Measurements from ENCODE around the gene TSNAX. TPM values are rescaled to one million over a fixed set of nuclear protein-coding genes. Genes with fewer than 3 reads are reported as not detected.

Gene TSNAX
- total RNA-seq, 4 donors from 2014 or later = 8.2 to 27.0 (median 17.3) TPM

DNA sequence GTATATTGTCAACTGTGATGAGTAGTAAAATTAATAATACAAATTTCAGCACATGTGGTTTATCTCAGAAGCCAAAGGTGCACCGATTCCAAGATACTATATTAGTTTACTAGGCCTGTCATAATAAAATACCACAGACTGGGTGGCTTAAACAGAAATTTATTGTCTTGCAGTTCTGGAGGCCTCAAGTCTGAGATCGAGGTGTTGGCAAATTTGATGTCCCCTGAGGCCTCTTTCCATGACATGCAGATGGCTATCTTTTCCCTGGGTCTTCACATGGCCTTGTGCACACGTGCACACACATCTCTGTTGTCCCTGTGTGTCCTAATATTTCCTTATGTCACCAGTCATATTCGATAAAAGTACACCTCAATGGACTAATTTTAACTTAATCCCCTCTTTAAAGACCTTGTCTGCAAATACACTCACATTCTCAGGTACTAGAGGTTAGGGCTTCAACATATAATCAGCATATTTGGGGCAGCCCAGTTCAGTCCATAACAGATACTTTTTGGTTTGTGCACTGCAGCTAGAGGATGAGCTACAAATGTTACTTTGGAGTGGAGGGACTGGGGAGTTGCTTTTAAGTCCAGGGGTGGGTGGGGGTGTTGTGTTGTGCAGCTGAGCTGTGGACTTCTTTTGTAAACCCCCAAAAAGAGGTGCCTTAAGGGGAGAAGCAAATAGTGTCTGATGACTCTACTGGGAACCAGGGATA lies 21.4 kb downstream of the TSNAX start:
- H3K27me3 ChIP-seq = no peaks in the 10 kb centered on the region
- DNase-seq = no peak
- peaks cover 0 to 5% (median 1%) of the 10 kb centered on the region in 4 donors for H3K4me1 ChIP-seq
- TF ChIP-seq, protein P1, sequence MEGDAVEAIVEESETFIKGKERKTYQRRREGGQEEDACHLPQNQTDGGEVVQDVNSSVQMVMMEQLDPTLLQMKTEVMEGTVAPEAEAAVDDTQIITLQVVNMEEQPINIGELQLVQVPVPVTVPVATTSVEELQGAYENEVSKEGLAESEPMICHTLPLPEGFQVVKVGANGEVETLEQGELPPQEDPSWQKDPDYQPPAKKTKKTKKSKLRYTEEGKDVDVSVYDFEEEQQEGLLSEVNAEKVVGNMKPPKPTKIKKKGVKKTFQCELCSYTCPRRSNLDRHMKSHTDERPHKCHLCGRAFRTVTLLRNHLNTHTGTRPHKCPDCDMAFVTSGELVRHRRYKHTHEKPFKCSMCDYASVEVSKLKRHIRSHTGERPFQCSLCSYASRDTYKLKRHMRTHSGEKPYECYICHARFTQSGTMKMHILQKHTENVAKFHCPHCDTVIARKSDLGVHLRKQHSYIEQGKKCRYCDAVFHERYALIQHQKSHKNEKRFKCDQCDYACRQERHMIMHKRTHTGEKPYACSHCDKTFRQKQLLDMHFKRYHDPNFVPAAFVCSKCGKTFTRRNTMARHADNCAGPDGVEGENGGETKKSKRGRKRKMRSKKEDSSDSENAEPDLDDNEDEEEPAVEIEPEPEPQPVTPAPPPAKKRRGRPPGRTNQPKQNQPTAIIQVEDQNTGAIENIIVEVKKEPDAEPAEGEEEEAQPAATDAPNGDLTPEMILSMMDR (IDR thresholded peaks at IDR 0.05) = no peak
- TF ChIP-seq POLR2AphosphoS5 (IDR thresholded peaks at IDR 0.05) = no peak
- no peak for TF ChIP-seq EP300 (IDR thresholded peaks at IDR 0.05; ENCODE audit: low read depth)
- no peak for TF ChIP-seq POLR2A (IDR thresholded peaks at IDR 0.05)
- 50 to 75% methylated on average over 1 to 4 of the region's 4 CpGs for WGBS, 2 donors (ENCODE audit: low coverage in 1 of 2)
- no peak overlapping the region for H3K4me3 ChIP-seq
- intact Hi-C loops (cut with DNase I; ENCODE audit: low total_unique reads) (no loop called here), in situ Hi-C loops (cut with MboI; ENCODE audit: low pct_ligation_motif_present in 1 of 4, low pct_unique_long_range_greater_than_20kb in 1 of 4, low sequenced_read_pairs in 3 of 4) (no loop called here)
- no peak overlapping the region for H3K27ac ChIP-seq
- no peaks in the 10 kb centered on the region for H3K9me3 ChIP-seq
- H3K36me3 ChIP-seq = no peaks in the 10 kb centered on the region

DNA sequence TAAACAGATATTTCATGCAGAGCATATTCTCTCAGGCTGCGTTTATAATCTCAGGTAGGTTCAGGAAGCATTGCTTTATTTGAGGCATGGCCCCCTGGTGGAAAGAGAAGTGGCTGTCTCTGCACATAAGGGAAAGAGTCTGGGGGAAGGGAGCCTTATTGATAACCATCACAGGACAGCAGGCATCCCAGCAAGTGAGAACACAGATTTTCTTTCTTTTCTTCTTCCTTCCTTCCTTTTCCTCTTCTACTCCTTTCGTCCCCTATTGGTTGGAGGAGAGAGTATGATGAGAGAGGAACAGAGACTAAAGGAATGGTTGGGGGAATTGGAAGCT lies 21.9 kb downstream of the TSNAX start:
- in situ Hi-C loops (cut with MboI; ENCODE audit: low pct_ligation_motif_present in 1 of 4, low pct_unique_long_range_greater_than_20kb in 1 of 4, low sequenced_read_pairs in 3 of 4) = no loop called here
- H3K4me1 ChIP-seq = peaks cover 0 to 5% (median 1%) of the 10 kb centered on the region in 4 donors
- H3K27me3 ChIP-seq = no peaks in the 10 kb centered on the region
- intact Hi-C loops (cut with DNase I; ENCODE audit: low total_unique reads) = no loop called here
- H3K4me3 ChIP-seq = no peak overlapping the region
- no peaks in the 10 kb centered on the region for H3K9me3 ChIP-seq
- TF ChIP-seq, protein P1 (IDR thresholded peaks at IDR 0.05) = peak in 4 of 5 experiments; percentile 39 to 42 (median 40)
- no peak for TF ChIP-seq POLR2A (IDR thresholded peaks at IDR 0.05)
- no peak overlapping the region for H3K27ac ChIP-seq
- WGBS, 2 donors (ENCODE audit: low coverage in 1 of 2) = 45 to 100% methylated on average over 1 to 2 of the region's 2 CpGs
- H3K36me3 ChIP-seq = no peaks in the 10 kb centered on the region
- no peak for DNase-seq

DNA sequence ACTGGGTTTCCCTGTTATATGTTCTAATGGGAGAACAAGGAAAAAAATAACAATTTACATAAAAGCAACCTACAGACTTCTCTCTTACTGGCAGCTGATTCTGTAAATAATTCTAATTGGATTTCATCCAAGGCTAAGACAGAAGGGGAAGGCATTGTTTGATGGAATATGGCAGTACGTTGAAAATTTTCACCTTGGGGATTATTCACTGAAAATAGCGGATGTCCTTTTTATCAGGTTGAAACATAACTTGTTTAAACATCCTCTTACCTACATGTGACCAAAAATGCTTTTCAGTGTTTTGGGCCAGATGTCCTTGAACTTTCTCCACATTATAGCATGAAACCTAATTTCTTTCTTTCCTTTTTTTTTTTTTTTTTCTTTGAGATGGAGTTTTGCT lies 24.9 kb downstream of the TSNAX start:
- no peak overlapping the region for H3K27ac ChIP-seq
- H3K27me3 ChIP-seq = no peaks in the 10 kb centered on the region
- intact Hi-C loops (cut with DNase I; ENCODE audit: low total_unique reads) (no loop called here), in situ Hi-C loops (cut with MboI; ENCODE audit: low pct_ligation_motif_present in 1 of 4, low pct_unique_long_range_greater_than_20kb in 1 of 4, low sequenced_read_pairs in 3 of 4) (no loop called here)
- H3K4me3 ChIP-seq = no peak overlapping the region
- whole genome bisulfite sequencing, 2 donors (ENCODE audit: low coverage in 1 of 2) = 74 to 85% methylated on average over 2 of the region's 2 CpGs
- TF ChIP-seq, protein P1 (IDR thresholded peaks at IDR 0.05) = no peak
- TF ChIP-seq POLR2A (IDR thresholded peaks at IDR 0.05) = no peak
- no peak for TF ChIP-seq EP300 (IDR thresholded peaks at IDR 0.05; ENCODE audit: low read depth)
- H3K4me1 ChIP-seq = peaks cover 0 to 8% (median 4%) of the 10 kb centered on the region in 4 donors
- H3K9me3 ChIP-seq = no peaks in the 10 kb centered on the region
- no peak for DNase-seq
- H3K36me3 ChIP-seq = no peaks in the 10 kb centered on the region

DNA sequence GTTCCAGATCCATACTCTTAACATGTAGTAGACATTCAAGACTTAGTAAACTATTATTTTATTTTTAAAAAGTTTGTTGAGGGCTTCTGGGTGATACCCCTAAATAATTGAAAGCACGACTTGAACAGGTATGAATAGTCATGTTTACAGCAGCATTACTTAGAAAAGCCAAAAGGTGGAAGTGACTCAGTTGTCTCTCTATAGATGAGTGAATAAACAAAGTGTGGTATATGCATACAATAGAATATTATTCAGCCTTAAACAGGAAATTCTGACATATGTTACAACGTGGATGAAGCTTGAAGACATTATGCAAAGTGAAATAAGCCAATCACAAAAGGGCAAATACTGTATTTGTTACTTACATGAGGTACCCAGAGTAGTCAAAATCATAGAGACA lies 26.5 kb downstream of the TSNAX start:
- in situ Hi-C loops (cut with MboI; ENCODE audit: low pct_ligation_motif_present in 1 of 4, low pct_unique_long_range_greater_than_20kb in 1 of 4, low sequenced_read_pairs in 3 of 4) (no loop called here), intact Hi-C loops (cut with DNase I; ENCODE audit: low total_unique reads) (no loop called here)
- WGBS, 2 donors (ENCODE audit: low coverage in 1 of 2) = 87 to 93% methylated on average over 2 of the region's 2 CpGs
- H3K4me1 ChIP-seq = peaks cover 0 to 8% (median 0%) of the 10 kb centered on the region in 4 donors
- no peaks in the 10 kb centered on the region for H3K27me3 ChIP-seq
- H3K9me3 ChIP-seq = no peaks in the 10 kb centered on the region
- H3K27ac ChIP-seq = no peak overlapping the region
- TF ChIP-seq POLR2A (IDR thresholded peaks at IDR 0.05) = no peak
- TF ChIP-seq, protein P1 (IDR thresholded peaks at IDR 0.05) = no peak
- TF ChIP-seq EP300 (IDR thresholded peaks at IDR 0.05; ENCODE audit: low read depth) = no peak
- TF ChIP-seq POLR2AphosphoS5 (IDR thresholded peaks at IDR 0.05) = no peak
- DNase-seq = no peak
- no peak overlapping the region for H3K4me3 ChIP-seq
- H3K36me3 ChIP-seq = no peaks in the 10 kb centered on the region
